Tibial artery (tissue), 4 donors: Measurements from ENCODE around the gene SLC49A3.

Experiments
- DNase-seq, 2 donors: peaks; one replicate each; pipeline ENCODE4 v3.0.0-alpha.2; 2019
- H3K27ac ChIP-seq, 2 donors: fragments of 200-600 bp; sonication (generic) in 1 of 2; 1 replicate in 1 of 2; 2 replicates in 1 of 2; pipeline ENCODE4 v1.5.1; 2018 to 2019; ENCODE audit warnings: mild to moderate bottlenecking in 1 of 2
- H3K27me3 ChIP-seq, 2 donors: fragments of 200-600 bp; sonication (generic) in 1 of 2; one replicate each; pipeline versions ENCODE4 v1.5.1 to v1.6.0; 2016 to 2019
- H3K36me3 ChIP-seq, 3 donors: fragments of 200-600 bp; sonication (generic) in 2 of 3; one replicate each; pipeline ENCODE4 v1.5.1; 2016 to 2019; ENCODE audit warnings: mild to moderate bottlenecking in 2 of 3
- H3K4me1 ChIP-seq, 4 donors: fragments of 200-600 bp; sonication (generic) in 2 of 4; 1 replicate in 3 of 4; 2 replicates in 1 of 4; pipeline ENCODE4 v1.5.1; 2016 to 2019
- H3K4me3 ChIP-seq, 2 donors: fragments of 200-600 bp; sonication (generic) in 1 of 2; 1 replicate in 1 of 2; 2 replicates in 1 of 2; pipeline ENCODE4 v1.5.1; 2018 to 2019; ENCODE audit warnings: mild to moderate bottlenecking in 2 of 2
- H3K9me3 ChIP-seq, 3 donors: fragments of 200-600 bp; sonication (generic) in 1 of 3; one replicate each; pipeline ENCODE4 v1.5.1; 2016 to 2019
- intact Hi-C: fragments of 100-400 bp; cut with DNase I; formaldehyde crosslinking; loops from one replicate; pipeline ENCODE4 v1.15.0; 2023; ENCODE audit warnings: low total_unique reads
- TF ChIP-seq, protein P1 (sequence below), 2 experiments: fragments of 200-600 bp in 1 of 2; fragments of 450-650 bp in 1 of 2; IDR thresholded peaks; one replicate each; pipeline ENCODE4 v1.5.1; 2017 to 2019; ENCODE audit warnings: antibody characterized with exemption in 2 of 2, mild to moderate bottlenecking in 1 of 2, moderate library complexity in 1 of 2

Gene SLC49A3

DNA sequence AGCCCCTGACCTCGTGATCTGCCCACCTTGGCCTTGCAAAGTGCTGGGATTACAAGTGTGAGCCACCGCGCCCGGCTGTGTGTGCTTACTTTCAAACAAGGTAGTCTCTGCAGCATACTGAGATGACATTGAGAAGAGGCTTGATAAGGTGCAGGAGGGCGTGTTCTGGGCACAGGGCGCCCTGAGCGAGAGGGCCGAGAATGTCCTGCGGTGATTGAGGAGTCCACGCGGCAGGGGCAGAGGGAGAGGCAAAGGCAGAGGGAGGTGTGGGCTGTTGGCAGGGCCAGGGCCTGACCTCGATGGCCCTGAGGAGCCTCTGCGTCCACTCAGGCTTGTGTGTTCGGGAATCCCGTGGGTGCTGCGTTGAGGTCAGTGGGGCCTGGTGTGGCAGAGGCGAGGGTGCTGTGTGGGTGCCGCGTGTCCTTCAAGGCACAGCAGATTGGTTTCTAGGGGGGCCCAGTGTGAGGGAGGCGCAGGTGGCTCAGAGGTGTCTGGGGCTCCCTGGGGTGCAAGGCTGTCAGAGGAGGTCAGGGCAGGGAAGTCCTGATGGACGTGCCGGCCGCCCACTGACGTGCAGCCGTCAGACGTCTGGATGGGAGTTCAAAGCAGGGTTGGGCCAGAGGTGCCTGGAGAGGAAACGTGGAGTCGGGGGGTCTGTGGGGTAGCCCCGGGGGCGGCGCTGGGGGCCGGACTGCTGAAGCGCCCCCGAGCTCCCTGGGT is 28.8 kb upstream of the SLC49A3 start:
- intact Hi-C loops, result no loop called here
- Histone ChIP-seq H3K9me3 (no peaks in the 10 kb centered on the region), H3K4me1 (peaks cover 0 to 13% (median 0%) of the 10 kb centered on the region in 4 donors), H3K36me3 (peaks cover 0 to 13% (median 2%) of the 10 kb centered on the region in 3 donors), H3K4me3 (no peak overlapping the region), H3K27me3 (no peaks in the 10 kb centered on the region), H3K27ac (no peak overlapping the region)
- TF ChIP-seq, protein P1, sequence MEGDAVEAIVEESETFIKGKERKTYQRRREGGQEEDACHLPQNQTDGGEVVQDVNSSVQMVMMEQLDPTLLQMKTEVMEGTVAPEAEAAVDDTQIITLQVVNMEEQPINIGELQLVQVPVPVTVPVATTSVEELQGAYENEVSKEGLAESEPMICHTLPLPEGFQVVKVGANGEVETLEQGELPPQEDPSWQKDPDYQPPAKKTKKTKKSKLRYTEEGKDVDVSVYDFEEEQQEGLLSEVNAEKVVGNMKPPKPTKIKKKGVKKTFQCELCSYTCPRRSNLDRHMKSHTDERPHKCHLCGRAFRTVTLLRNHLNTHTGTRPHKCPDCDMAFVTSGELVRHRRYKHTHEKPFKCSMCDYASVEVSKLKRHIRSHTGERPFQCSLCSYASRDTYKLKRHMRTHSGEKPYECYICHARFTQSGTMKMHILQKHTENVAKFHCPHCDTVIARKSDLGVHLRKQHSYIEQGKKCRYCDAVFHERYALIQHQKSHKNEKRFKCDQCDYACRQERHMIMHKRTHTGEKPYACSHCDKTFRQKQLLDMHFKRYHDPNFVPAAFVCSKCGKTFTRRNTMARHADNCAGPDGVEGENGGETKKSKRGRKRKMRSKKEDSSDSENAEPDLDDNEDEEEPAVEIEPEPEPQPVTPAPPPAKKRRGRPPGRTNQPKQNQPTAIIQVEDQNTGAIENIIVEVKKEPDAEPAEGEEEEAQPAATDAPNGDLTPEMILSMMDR (IDR thresholded peaks at IDR 0.05), result no peak
- no peak for DNase-seq

DNA sequence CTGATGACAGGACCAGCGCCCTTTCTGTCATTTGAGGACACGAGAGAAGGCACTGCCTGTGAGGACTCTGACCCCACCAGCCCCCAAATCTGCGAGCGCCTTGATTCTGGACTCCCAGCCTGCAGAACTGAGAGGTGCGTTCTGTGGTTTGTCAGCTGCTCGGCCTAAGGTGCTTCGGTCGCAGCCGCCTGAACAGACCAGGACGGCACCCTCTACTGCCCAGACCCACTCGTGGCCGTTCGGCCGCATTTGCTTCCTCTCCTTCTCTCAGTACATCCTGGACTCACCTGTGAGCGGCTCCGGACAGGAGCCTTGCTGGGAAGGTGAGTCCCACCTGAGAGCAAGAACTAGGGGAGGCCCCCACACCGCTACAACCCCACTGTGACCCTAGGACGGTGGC is 25.1 kb upstream of the SLC49A3 start:
- peaks cover 0 to 8% (median 0%) of the 10 kb centered on the region in 3 donors for H3K36me3 ChIP-seq
- intact Hi-C loops, result no loop called here
- H3K4me1 ChIP-seq, result peaks cover 0 to 4% (median 0%) of the 10 kb centered on the region in 4 donors
- H3K27me3 ChIP-seq, result no peaks in the 10 kb centered on the region
- no peaks in the 10 kb centered on the region for H3K9me3 ChIP-seq
- no peak overlapping the region for H3K27ac ChIP-seq
- H3K4me3 ChIP-seq, result no peak overlapping the region
- TF ChIP-seq, protein P1 (IDR thresholded peaks at IDR 0.05), result no peak
- no peak for DNase-seq

DNA sequence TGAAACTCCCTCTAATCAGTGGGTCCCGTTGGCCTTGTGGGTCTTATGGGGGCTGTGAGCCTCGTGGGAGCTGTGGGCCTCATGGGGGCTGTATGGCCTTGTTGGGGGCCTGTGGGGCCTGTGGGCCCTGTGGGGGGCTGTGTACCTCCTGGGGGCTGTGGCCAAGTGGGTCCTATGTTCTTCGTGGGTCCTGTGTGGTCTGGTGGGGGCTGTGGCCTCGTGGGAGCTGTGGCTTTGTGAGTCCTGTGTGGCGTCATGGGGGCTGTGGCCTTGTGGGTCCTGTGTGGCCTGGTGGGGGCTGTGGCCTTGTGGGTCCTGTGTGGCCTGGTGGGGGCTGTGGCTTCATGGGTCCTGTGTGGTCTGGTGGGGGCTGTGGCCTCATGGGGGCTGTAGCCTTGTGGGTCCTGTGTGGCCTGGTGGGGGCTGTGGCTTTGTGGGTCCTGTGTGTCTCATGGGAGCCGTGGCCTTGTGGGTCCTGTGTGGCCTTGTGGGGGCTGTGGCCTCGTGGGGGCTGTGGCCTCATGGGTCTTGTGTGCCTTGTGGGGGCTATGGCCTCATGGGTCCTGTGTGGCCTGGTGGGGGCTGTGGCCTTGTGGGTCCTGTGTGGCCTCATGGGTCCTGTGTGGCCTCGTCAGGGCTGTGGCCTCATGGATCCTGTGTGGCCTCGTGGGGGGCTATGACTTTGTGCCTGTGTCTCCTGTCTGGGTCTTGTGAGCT is 24.1 kb upstream of the SLC49A3 start:
- Histone ChIP-seq H3K4me1 (peaks cover 0 to 12% (median 7%) of the 10 kb centered on the region in 4 donors), H3K9me3 (no peaks in the 10 kb centered on the region), H3K27ac (no peak overlapping the region), H3K36me3 (peaks cover 0 to 8% (median 0%) of the 10 kb centered on the region in 3 donors), H3K27me3 (no peaks in the 10 kb centered on the region), H3K4me3 (no peak overlapping the region)
- TF ChIP-seq, protein P1 (IDR thresholded peaks at IDR 0.05), result no peak
- intact Hi-C loops, result no loop called here
- DNase-seq, result no peak

DNA sequence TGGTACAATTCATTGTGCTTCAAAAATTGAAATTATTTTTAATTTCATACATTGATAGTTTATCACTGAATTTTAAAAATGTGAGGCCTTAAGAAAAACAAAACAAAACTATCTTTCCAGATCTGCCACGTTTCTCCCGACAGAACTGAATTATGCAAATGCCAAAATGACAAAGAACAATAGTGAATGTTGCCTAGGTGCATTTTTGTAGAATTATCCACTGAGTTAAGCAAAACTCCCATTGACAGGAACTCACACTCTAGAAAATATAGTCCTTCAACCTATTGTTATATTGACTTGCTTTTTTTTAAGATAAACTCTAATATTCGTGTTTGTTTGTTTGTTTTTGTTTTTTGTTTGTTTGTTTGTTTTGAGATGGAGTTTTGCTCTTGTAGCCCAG is 23.1 kb upstream of the SLC49A3 start:
- Histone ChIP-seq H3K4me1 (peaks cover 0 to 18% (median 16%) of the 10 kb centered on the region in 4 donors), H3K4me3 (no peak overlapping the region), H3K9me3 (no peaks in the 10 kb centered on the region), H3K36me3 (peaks cover 0 to 8% (median 0%) of the 10 kb centered on the region in 3 donors), H3K27me3 (no peaks in the 10 kb centered on the region), H3K27ac (no peak overlapping the region)
- TF ChIP-seq, protein P1 (IDR thresholded peaks at IDR 0.05), result no peak
- intact Hi-C loops, result no loop called here
- DNase-seq, result no peak

DNA sequence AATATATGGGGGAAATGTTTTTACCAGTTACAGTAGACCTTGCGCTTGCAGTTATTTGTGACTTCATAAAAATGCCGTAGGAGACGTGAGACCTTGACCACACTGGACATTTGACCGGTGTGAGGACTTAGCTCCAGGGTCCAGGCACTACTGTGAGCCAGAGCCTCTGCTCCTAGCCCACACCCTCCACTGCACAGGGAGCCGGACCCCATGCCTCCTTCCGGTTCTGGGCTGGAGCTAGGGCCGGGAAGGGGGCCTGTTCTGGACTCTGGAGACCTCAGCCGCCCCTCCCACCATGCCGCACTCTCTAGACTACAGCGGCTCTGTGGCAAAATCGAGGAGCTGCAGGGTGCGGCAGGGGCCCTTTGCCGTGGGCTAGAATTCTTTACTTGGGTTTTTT is 22.0 kb upstream of the SLC49A3 start:
- Histone ChIP-seq H3K36me3 (peaks cover 0 to 8% (median 0%) of the 10 kb centered on the region in 3 donors), H3K27me3 (no peaks in the 10 kb centered on the region), H3K9me3 (no peaks in the 10 kb centered on the region), H3K4me3 (no peak overlapping the region), H3K4me1 (peaks cover 0 to 27% (median 24%) of the 10 kb centered on the region in 4 donors), H3K27ac (no peak overlapping the region)
- TF ChIP-seq, protein P1 (IDR thresholded peaks at IDR 0.05), result no peak
- no peak for DNase-seq
- intact Hi-C loops, result no loop called here
